ENCODE results near the gene GFRA1.
"Not testable (repeated sequence)": the region's sequence is repeated elsewhere in the genome, so short reads cannot be mapped to it uniquely, and the experiment has no call there.

The GFRA1 gene

DNA sequence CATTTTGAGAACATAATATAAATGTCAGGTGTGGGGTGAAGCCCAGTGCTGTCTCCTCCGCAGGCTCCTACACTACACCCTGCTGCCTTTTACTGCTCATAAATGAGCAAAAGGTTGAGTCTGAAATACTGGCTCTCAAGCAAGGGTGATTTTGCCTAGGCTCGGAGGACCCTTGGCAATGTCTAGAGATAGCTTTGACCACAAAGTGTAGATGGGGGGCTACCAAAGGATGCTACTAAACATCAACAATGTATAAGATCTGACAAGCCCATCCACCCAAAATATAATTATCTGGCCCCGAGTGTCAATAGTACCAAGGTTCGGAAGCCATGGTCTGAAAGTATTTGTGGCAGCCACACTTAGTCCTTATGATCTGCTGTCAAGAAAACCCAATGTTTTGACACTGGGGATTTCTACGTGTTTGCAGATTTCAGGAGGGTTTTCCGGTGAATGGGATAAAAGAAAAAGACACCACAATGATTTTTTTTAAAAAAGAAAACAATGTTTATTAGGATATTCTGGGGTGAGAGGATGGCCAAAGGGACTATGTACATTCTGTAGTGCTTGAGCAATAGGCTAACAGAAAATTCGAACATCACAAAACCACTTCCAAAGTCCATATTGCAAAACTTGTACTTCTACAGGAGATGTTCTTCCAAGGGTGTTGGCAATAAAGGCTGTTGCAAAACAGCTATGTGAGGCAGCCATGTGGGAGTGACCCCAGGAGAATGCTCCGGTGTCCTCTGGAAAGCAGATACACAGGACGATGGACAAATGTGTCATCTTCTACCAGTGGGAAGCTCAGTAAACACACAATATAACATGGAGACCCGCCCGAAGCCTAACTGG, 216.3 kb downstream of the GFRA1 start:
- Mint-ChIP-seq H3K4me1 (ENCODE audit: low read depth) (no peaks in the 10 kb centered on the region), H3K36me3 (ENCODE audit: low read depth) (no peaks in the 10 kb centered on the region), H3K27me3 (no peaks in the 10 kb centered on the region), H3K9me3 (no peaks in the 10 kb centered on the region), H3K4me3 (no peak overlapping the region), H3K27ac (no peak overlapping the region)
- intact Hi-C loops (cut with micrococcal nuclease): no loop called here

DNA sequence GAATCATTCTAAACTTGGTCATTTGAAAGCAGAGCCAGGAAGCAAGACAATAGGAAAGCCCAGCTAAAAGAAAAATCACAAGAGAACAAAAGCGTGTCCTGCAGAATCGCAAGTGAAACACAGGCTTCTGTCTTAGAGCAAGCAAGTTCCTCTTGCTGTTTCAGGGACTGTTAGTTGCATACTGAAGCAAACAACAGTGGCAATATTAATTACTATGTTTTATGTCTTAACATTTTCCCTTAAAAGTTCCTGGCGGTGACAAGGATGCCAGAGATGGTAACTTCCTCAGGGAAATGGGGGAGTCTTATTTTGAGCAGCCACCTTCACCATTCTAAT, 217.1 kb downstream of the GFRA1 start:
- Mint-ChIP-seq H3K9me3 (no peaks in the 10 kb centered on the region), H3K4me1 (ENCODE audit: low read depth) (no peaks in the 10 kb centered on the region)
- intact Hi-C loops (cut with micrococcal nuclease): no loop called here

DNA sequence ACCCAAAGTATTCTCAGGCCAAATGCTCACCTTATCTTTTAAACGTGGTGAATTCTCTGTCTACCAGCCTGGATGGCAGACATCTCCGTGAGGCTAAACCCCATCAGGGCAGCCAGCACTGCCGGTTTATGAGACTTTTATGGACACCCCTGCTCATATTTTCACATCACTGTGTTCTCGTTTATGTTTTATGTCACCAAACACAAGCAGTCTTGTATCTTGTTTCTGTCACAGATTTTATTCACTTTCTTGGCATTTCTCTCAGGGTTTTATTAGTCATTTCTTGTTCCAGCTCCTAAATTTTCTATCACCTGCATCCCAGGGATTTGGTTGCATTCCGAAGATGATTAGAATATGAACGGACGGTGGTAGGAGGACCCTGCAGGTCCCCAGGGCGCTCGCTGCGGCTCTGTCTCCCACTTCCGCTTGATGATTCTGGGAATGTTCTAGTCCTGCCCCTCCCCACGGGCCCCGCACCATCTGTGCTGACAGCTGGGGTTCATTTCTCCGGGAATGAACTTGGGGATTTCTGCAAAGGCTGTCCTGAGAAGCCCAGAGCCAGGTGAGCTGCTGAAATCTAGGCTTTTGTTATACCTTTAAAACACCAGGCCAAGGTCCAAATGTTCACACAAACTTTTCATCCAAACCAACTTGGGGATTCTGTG, 217.6 kb downstream of the GFRA1 start:
- no peaks in the 10 kb centered on the region for H3K4me1 Mint-ChIP-seq (ENCODE audit: low read depth)
- H3K36me3 Mint-ChIP-seq (ENCODE audit: low read depth): no peaks in the 10 kb centered on the region
- H3K9me3 Mint-ChIP-seq: no peaks in the 10 kb centered on the region
- no peak overlapping the region for H3K27ac Mint-ChIP-seq
- no peaks in the 10 kb centered on the region for H3K27me3 Mint-ChIP-seq
- H3K4me3 Mint-ChIP-seq: no peak overlapping the region
- intact Hi-C loops (cut with micrococcal nuclease): no loop called here

More for the DNA sequence above, 217.1 kb downstream of the GFRA1 start:
- Mint-ChIP-seq H3K36me3 (ENCODE audit: low read depth) (no peaks in the 10 kb centered on the region), H3K4me3 (no peak overlapping the region), H3K27ac (no peak overlapping the region), H3K27me3 (no peaks in the 10 kb centered on the region)

DNA sequence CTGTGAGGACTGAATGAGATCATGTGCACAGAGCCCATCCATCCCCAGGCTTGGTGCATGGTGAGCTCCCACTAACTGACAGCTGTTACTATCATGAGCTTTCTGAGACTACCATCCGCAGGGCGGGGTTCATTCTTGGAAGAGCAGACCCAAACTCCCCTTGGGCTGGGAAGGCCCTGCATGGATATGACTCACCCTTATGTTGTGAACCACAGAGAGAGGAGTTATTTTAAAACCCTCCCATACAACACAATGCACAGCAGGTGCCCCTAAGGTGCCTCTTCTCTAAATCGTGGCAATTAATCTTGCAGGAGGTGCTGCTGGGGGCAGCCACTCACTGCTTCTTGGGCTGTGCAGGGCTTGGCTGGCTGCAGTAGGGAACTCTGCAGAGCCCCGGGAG, 219.1 kb downstream of the GFRA1 start:
- Mint-ChIP-seq H3K4me3 (no peak overlapping the region), H3K27ac (no peak overlapping the region), H3K4me1 (ENCODE audit: low read depth) (no peaks in the 10 kb centered on the region), H3K36me3 (ENCODE audit: low read depth) (no peaks in the 10 kb centered on the region), H3K9me3 (no peaks in the 10 kb centered on the region), H3K27me3 (no peaks in the 10 kb centered on the region)
- intact Hi-C loops (cut with micrococcal nuclease): no loop called here

DNA sequence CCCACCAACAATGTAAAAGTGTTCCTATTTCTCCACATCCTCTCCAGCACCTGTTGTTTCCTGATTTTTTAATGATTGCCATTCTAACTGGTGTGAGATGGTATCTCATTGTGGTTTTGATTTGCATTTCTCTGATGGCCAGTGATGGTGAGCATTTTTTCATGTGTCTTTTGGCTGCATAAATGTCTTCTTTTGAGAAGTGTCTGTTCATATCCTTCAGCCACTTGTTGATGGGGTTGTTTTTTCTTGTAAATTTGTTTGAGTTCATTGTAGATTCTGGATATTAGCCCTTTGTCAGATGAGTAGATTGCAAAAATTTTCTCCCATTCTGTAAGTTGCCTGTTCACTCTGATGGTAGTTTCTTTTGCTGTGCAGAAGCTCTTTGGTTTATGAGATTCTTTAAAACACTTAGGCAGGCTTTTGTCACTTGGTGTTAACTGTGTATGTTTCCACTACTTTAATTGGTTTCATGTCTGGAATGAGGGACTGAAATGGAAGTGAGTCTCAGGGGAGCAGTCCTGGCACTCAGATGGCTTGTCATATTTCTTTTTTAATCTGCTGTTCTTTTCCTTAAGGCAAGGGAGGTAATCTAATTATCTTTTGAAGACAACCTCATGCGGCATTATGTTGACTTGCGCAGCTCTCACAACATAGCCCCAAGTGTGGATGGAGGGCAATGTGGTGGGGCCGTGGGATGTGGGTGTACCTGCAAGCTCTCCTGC, 219.8 kb downstream of the GFRA1 start:
- not testable (repeated sequence) for H3K27me3 Mint-ChIP-seq

DNA sequence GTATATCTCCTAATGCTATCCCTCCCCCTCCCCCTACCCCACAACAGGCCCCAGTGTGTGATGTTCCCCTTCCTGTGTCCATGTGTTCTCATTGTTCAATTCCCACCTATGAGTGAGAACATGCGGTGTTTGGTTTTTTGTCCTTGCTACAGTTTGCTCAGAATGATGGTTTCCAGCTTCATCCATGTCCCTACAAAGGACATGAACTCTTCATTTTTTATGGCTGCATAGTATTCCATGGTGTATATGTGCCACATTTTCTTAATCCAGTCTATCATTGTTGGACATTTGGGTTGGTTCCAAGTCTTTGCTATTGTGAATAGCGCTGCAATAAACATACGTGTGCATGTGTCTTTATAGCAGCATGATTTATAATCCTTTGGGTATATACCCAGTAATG, 220.5 kb downstream of the GFRA1 start:
- H3K4me3 Mint-ChIP-seq; H3K36me3 Mint-ChIP-seq (ENCODE audit: low read depth); H3K9me3 Mint-ChIP-seq; H3K4me1 Mint-ChIP-seq (ENCODE audit: low read depth); H3K27ac Mint-ChIP-seq; H3K27me3 Mint-ChIP-seq; intact Hi-C loops (cut with micrococcal nuclease): not testable (repeated sequence)

More for the DNA sequence above, 219.8 kb downstream of the GFRA1 start:
- H3K4me3 Mint-ChIP-seq; H3K9me3 Mint-ChIP-seq; H3K4me1 Mint-ChIP-seq (ENCODE audit: low read depth); intact Hi-C loops (cut with micrococcal nuclease); H3K27ac Mint-ChIP-seq; H3K36me3 Mint-ChIP-seq (ENCODE audit: low read depth): not testable (repeated sequence)

DNA sequence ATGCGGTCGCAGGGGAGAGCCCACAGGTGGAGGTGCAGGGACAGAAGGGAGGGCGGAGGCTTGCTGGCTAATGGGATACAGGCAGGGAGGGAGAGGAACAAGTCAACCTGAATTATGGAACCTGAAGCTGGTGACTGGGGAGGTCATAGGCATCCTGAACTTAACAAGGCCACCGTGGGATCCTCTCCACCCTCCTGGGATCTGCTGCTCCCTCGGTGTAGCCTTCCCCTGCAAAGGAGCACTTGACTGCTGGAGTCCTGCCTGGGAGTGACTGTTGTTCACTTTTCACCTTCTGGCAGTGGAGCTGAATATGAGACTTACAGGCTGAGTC, 223.1 kb downstream of the GFRA1 start:
- H3K27me3 Mint-ChIP-seq: no peaks in the 10 kb centered on the region
- no peaks in the 10 kb centered on the region for H3K4me1 Mint-ChIP-seq (ENCODE audit: low read depth)
- H3K27ac Mint-ChIP-seq: no peak overlapping the region
- H3K36me3 Mint-ChIP-seq (ENCODE audit: low read depth): no peaks in the 10 kb centered on the region
- no peak overlapping the region for H3K4me3 Mint-ChIP-seq
- no peaks in the 10 kb centered on the region for H3K9me3 Mint-ChIP-seq
- intact Hi-C loops (cut with micrococcal nuclease): no loop called here

DNA sequence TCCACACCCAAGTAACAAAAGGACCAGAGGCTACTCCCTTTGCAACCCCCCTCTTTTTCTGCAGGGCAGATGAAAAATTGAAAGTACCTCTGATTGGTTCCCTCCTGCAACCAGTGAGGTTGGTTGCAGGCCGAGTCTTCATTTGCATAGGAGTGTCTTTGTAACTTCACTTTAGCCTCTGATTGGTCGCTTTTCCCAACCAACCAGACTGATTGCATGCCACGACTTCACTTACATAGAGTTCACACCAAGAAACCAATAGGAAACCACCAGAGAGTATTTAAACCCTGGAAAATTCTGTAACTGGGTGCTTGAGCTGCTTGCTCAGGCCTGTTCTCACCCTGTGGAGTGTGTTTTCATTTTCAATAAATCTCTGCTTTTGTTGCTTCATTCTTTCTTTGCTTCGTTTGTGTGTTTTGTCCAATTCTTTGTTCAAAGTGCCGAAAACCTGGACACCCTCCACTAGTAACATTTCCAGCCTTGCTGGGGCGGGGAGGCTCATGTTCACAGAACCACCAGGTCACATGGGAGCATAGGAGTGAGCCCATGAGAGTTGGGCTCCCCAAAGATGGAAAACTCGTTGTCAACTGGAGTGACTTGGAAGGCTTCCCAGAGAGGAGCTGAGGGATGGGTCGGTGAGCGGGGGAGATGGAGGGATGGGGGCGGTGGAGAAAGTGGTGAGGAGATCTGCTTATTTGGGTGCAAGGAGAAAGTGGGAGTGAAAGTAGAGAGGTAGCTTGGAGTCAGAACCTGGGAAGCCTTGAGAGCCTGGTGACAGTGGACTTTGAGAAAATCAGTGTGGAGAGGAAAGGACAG, 223.6 kb downstream of the GFRA1 start:
- Mint-ChIP-seq H3K4me3 (no peak overlapping the region), H3K27me3 (no peaks in the 10 kb centered on the region), H3K4me1 (ENCODE audit: low read depth) (no peaks in the 10 kb centered on the region), H3K9me3 (no peaks in the 10 kb centered on the region), H3K36me3 (ENCODE audit: low read depth) (no peaks in the 10 kb centered on the region), H3K27ac (no peak overlapping the region)
- intact Hi-C loops (cut with micrococcal nuclease): no loop called here

DNA sequence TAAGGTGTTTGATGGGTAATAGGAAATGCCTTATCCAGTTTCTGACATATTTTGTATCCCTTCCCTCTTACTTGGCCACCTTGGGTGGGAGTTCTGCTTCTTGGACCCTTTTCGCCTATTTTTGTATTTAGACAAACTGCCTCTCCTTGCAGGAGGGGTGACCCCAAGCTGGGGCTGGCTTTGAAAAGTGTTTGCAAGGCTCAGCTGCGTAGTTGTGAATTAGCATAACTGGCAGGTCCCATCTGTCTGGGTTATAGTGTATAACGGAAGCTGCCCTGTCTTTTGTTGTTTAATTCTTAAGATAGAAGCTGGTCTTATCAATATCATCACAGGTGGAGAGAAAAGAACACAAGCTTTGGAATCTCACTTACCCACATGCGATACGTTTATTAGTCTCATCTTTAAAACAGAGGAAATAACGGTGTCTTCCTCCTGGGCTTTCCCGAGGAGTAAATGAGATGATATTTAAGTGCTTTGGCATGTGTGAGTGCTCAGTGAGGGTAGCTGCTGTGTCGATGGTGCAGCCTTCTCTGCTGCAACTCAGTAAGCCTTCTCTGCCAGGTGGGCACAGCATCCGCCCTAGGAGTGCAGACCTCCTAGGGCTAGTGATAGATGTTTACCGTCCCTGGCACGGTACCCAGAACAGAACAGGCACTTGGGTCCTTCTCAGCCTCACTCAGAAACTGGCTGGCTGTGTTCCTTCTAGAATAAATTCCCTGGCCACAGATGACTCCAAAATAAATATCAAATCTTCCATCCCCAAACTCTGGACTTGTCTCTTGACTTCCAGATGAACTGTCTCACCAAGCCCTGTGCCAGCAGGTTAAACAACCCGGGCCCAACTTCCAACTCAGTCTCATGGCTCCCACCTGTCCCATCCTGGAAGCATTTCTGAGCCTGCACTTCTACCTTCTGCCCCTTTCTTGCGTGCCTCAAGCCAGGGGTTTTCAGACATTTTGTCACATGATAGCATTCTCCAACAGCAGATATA, 227.3 kb downstream of the GFRA1 start:
- intact Hi-C loops (cut with micrococcal nuclease): no loop called here
- H3K36me3 Mint-ChIP-seq (ENCODE audit: low read depth): no peaks in the 10 kb centered on the region
- H3K27ac Mint-ChIP-seq: no peak overlapping the region
- H3K9me3 Mint-ChIP-seq: no peaks in the 10 kb centered on the region
- H3K27me3 Mint-ChIP-seq: no peaks in the 10 kb centered on the region
- H3K4me3 Mint-ChIP-seq: no peak overlapping the region
- no peaks in the 10 kb centered on the region for H3K4me1 Mint-ChIP-seq (ENCODE audit: low read depth)

DNA sequence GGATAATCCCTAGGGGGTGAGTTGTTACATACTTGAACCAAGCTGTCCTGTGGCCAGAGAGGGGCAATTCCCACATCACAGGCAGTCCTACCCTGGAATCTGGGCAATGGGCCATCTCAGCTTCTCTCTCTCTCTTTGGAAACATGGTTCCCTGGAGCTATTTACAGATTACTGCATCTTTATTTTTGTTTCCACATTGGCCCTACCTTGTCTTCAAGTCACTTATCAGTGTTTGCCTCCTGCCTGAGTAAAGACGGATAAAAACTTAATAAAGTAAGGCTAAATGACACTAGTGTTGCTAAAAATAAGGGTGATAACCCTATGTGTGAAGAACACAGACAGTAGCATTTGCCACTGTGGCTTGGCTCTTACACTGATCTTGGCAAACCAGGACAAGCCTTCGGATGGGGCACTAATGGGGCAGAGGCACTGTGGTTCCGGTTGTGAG, 228.2 kb downstream of the GFRA1 start:
- intact Hi-C loops (cut with micrococcal nuclease): no loop called here
- no peak overlapping the region for H3K4me3 Mint-ChIP-seq

DNA sequence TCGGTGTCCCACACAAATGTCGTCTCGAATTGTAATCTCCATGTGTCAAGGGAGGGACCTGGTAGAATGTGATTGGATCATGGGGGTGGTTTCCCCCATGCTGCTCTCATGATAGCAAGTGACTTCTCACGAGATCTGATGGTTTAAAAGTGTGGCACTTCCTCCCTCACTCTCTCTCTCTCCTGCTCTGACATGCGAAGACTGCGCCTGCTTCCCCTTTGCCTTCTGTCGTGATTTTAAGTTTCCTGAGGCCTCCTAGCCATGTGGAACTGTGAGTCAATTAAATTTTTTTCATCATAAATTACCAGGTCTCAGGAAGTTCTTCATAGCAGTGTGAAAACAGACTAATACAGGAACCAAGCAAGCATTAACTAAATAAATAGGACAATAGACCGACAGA, 229.1 kb downstream of the GFRA1 start:
- no peaks in the 10 kb centered on the region for H3K36me3 Mint-ChIP-seq (ENCODE audit: low read depth)
- no peak overlapping the region for H3K4me3 Mint-ChIP-seq
- H3K9me3 Mint-ChIP-seq: no peaks in the 10 kb centered on the region
- no peak overlapping the region for H3K27ac Mint-ChIP-seq
- H3K4me1 Mint-ChIP-seq (ENCODE audit: low read depth): no peaks in the 10 kb centered on the region
- intact Hi-C loops (cut with micrococcal nuclease): no loop called here
- no peaks in the 10 kb centered on the region for H3K27me3 Mint-ChIP-seq

More for the DNA sequence above, 228.2 kb downstream of the GFRA1 start:
- no peaks in the 10 kb centered on the region for H3K36me3 Mint-ChIP-seq (ENCODE audit: low read depth)
- no peaks in the 10 kb centered on the region for H3K27me3 Mint-ChIP-seq
- H3K9me3 Mint-ChIP-seq: no peaks in the 10 kb centered on the region
- no peak overlapping the region for H3K27ac Mint-ChIP-seq
- no peaks in the 10 kb centered on the region for H3K4me1 Mint-ChIP-seq (ENCODE audit: low read depth)

DNA sequence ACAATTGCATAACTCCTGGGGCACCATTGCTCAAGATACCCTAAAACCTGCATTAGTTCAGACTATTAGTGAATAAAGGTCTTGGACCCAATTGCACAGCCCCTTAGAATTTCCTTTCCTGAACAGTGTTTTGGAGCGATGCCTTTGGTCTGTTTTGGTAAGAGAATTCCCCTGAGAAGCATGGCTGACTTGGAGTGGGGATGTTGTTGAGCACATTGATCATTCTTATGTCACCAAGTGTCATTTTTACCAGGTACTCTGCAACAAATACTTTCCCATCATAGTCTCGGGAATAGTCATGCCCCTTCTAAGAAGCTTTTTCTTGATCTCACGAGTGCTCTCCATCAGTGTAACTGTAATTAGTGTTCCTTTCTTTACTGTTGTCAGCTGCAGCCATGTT, 229.7 kb downstream of the GFRA1 start:
- H3K27me3 Mint-ChIP-seq: no peaks in the 10 kb centered on the region
- H3K4me3 Mint-ChIP-seq: no peak overlapping the region
- H3K36me3 Mint-ChIP-seq (ENCODE audit: low read depth): no peaks in the 10 kb centered on the region
- intact Hi-C loops (cut with micrococcal nuclease): no loop called here
- H3K27ac Mint-ChIP-seq: no peak overlapping the region
- H3K9me3 Mint-ChIP-seq: no peaks in the 10 kb centered on the region
- H3K4me1 Mint-ChIP-seq (ENCODE audit: low read depth): no peaks in the 10 kb centered on the region

DNA sequence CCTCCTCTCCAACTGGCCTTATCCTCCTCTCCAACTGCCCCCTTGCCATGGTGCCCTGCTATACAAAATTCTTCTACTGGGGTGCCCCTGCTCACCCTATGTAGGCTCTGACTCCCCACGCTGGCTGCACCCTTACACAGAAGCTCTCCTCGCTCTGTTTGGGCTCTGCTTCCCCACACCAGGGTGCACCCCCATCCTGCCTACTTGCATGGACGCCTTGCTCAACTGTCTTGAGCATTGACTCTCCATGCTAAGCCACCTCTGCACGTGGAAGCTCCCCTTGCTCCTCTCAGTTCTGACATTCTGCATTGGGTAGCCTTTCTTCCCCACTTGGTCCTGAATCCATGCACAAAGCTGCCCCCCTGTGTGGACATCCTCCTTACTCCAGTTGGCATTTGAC, 231.1 kb downstream of the GFRA1 start:
- Mint-ChIP-seq H3K9me3 (no peaks in the 10 kb centered on the region), H3K4me3 (no peak overlapping the region), H3K4me1 (ENCODE audit: low read depth) (no peaks in the 10 kb centered on the region), H3K36me3 (ENCODE audit: low read depth) (no peaks in the 10 kb centered on the region), H3K27me3 (no peaks in the 10 kb centered on the region), H3K27ac (no peak overlapping the region)
- intact Hi-C loops (cut with micrococcal nuclease): no loop called here
